GM20431 (cell line): ENCODE data around the gene KCNK18.

Experiments used
- in situ Hi-C: fragments of 300-500 bp; cut with MseI, MboI; formaldehyde crosslinking; loops from one replicate; pipeline ENCODE4 v1.15.0; 2020; ENCODE audit warnings: low sequenced_read_pairs; ENCODE audit not compliant: unreplicated experiment

The KCNK18 gene

GRCh38 chr10:117242463-117242832 lies 45.2 kb downstream of the KCNK18 start:
- in situ Hi-C loops: no loop called here

DNA sequence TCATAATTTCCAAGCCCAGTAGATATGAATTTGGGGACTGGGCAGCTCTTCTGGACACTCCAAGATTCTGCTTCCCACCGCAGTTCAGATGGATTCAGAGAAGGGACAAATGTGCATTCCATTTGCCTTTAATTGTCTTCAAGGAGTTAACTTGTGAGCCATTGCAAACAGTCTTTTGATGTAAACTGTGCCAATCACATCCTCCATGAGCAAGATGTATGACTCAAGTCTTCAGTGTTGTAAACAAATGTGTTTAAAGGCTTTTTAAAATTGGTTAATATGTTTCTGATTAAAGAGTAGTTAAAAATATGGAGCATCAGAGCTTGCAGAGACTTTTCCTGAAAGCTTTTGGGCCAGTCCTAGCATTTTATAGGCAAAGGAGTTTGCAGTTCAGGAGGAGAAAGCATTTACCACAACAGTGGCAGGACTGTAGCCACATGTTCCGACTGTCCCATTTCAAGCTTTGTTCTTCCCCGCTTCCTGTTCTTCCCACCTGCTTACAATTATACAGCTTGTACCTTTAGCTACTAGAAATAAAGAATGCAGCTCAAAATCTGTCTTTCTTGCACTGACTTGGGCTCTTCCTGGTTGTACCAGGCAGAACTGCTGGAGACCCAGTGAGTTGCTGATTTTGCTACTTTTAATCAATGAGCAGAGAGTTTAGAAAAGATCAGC lies 49.8 kb downstream of the KCNK18 start:
- in situ Hi-C loops: no loop called here

GRCh38 chr10:117248750-117249465 lies 51.6 kb downstream of the KCNK18 start:
- in situ Hi-C loops: no loop called here

DNA sequence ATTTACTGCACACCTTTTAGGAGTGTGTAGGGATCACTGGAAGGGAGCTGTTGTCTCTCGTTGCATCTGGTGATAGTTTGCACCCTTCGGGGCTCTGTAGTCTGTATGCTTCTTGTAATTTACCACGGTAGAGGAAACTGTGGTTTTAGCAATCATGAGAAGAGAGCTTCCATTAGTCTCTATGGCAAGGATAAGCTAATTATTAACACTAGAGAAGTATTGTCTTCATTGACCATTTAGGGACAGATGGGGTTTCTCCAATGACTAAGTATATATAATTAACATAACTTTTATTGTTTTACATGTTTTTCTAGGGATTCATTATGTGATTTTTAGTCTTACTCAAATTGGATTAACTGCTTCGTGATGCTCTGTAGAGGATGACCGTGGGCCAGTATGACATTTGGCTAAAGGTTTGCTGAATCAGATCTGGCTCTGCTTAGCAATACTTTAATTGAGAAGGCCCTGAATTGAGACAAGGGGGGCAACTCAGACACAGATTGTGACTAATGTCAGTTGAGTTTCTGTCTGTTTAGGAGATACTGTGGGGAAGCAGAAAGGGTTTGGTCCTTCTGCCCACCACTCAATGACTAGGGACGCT lies 52.3 kb downstream of the KCNK18 start:
- in situ Hi-C loops: no loop called here

GRCh38 chr10:117250411-117250810 lies 53.1 kb downstream of the KCNK18 start:
- in situ Hi-C loops: no loop called here

- in situ Hi-C loops: no loop called here
These were observed 56.6 kb downstream of the KCNK18 start for GRCh38 chr10:117253908-117254307.

GRCh38 chr10:117254338-117254737 lies 57.0 kb downstream of the KCNK18 start:
- in situ Hi-C loops: no loop called here

- in situ Hi-C loops: no loop called here
These were observed 57.8 kb downstream of the KCNK18 start for GRCh38 chr10:117254774-117255735.

GRCh38 chr10:117255835-117256460 lies 58.7 kb downstream of the KCNK18 start:
- in situ Hi-C loops: no loop called here

DNA sequence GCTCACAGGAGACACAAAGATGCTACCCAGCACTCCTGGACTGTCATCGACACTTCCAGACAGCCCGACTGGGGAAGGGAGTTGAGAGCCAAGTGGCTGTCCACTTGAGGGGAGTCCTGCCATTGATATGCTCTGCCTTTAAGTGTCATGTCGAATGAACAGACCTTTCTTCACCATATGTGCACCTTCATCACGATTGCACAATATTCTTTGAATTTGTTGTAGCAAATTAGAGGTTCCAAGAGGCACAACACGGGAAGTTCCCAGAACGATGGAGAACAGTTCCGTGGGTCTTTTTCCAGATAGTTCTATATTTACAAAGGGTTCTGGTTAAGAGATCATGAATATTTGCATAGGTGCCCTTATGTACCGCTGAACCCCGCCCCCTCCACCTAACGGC lies 59.6 kb downstream of the KCNK18 start:
- in situ Hi-C loops: no loop called here

DNA sequence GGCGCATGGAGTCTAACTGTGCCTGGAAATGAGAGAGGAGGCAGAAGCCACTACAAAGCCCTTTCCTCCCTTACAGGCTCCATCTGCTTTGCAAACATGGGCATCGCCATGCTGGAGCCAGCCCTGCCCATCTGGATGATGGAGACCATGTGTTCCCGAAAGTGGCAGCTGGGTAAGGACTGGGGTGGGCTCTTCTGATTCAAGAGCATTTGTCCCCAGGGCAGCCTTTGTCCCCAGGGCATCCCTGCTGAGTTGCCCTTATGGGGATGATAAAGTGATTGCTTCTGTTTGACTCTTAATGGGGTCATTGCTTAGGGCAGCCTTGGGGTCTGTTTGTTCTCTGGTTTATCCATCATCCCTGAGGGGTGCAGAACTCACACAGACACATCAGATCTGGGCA lies 60.4 kb downstream of the KCNK18 start:
- in situ Hi-C loops: no loop called here

- in situ Hi-C loops: no loop called here
These were observed 62.0 kb downstream of the KCNK18 start for GRCh38 chr10:117259279-117259678.
